ENCODE data around the gene ZNF280A.
"Not testable (repeated sequence)": the region's sequence is repeated elsewhere in the genome, so short reads cannot be mapped to it uniquely, and the experiment has no call there.

The ZNF280A gene

DNA sequence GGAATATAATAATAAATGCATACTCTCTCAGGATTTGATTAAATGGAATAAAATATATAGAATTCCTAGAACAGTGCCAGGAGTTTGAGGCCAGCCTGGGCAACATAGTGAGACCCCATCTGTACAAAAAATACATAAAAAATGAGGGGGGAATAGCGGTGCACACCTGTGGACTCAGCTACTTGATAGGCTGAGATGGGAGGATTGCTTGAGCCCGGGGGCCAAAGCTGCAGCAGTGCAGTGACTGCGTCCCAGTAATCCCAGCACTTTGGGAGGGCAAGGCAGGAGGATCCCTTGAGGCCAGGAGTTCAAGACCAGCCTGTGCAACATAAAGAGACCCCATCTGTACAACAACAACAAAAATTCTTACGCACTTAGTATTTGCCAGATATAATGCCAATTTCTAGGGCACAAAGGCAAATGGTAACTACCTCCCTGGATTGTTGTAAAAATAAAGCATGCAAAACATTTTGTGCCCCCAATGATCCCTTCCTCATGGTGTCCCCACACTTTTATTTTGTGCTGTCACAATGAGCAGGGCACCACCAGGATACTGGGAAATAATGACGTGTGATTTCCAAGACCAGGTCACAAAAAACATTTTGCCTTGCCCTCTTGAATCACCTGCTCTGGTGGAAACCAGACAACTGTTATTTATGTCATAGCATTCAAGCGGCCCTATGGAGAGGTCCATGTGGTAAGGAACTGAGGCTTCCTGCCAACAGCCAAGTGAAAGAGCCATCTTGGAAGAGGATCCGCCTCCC lies 18.3 kb upstream of the ZNF280A start:
- H3K27ac ChIP-seq: no peak overlapping the region
- no peak for TF ChIP-seq ZFX (IDR thresholded peaks at IDR 0.05; ENCODE audit: borderline replicate concordance)
- TF ChIP-seq, protein P1, sequence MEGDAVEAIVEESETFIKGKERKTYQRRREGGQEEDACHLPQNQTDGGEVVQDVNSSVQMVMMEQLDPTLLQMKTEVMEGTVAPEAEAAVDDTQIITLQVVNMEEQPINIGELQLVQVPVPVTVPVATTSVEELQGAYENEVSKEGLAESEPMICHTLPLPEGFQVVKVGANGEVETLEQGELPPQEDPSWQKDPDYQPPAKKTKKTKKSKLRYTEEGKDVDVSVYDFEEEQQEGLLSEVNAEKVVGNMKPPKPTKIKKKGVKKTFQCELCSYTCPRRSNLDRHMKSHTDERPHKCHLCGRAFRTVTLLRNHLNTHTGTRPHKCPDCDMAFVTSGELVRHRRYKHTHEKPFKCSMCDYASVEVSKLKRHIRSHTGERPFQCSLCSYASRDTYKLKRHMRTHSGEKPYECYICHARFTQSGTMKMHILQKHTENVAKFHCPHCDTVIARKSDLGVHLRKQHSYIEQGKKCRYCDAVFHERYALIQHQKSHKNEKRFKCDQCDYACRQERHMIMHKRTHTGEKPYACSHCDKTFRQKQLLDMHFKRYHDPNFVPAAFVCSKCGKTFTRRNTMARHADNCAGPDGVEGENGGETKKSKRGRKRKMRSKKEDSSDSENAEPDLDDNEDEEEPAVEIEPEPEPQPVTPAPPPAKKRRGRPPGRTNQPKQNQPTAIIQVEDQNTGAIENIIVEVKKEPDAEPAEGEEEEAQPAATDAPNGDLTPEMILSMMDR (IDR thresholded peaks at IDR 0.05): no peak

- H3K27ac ChIP-seq: no peak overlapping the region
- TF ChIP-seq, protein P1 (IDR thresholded peaks at IDR 0.05): no peak
- no peak for TF ChIP-seq ZFX (IDR thresholded peaks at IDR 0.05; ENCODE audit: borderline replicate concordance)
Observed at GRCh38 chr22:22536916-22537315, 16.8 kb upstream of the ZNF280A start.

DNA sequence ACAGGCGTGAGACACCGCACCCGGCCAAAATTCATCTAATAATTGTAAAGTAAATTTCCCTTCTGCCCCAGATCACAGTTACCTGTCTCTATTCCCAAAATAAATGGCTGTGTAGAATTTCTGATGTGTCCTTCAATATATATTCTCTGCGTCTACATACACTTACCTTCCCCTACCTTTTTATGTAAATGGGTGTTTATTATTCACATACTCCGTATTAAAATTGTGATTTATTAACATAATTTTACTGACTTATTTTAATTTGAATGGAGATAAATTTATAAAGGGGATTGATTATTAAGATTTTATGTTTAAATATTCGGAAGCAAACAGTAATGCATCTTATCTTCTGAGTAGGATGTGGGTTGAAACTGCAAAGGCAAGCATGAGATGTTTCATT lies 16.4 kb upstream of the ZNF280A start:
- no peak overlapping the region for H3K27ac ChIP-seq
- no peak for TF ChIP-seq ZFX (IDR thresholded peaks at IDR 0.05; ENCODE audit: borderline replicate concordance)
- TF ChIP-seq, protein P1 (IDR thresholded peaks at IDR 0.05): no peak

- H3K27ac ChIP-seq: no peak overlapping the region
- TF ChIP-seq, protein P1 (IDR thresholded peaks at IDR 0.05): no peak
- no peak for TF ChIP-seq ZFX (IDR thresholded peaks at IDR 0.05; ENCODE audit: borderline replicate concordance)
Observed at GRCh38 chr22:22535662-22536061, 15.6 kb upstream of the ZNF280A start.

GRCh38 chr22:22534604-22535415 lies 14.7 kb upstream of the ZNF280A start:
- no peak overlapping the region for H3K27ac ChIP-seq

DNA sequence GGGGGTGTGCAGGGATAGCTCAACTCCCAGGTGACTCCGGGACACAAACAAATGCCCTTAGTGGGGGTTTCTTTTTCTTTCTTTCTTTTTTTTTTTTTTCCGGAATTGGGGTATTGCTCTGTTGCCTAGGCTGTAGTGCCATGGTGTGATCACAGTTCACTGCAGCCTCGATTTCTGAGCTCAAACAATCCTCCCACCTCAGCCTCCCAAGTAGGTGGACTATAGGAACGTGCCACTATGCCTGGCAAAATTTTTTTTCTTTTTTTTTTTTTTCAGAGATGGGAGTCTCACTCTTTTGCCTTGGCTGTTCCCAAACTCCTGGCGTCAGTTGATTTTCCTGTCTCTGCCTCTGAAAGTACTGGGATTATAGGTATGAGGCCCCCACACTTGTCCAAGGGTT lies 13.8 kb upstream of the ZNF280A start:
- TF ChIP-seq, protein P1 (IDR thresholded peaks at IDR 0.05): no peak
- no peak for TF ChIP-seq ZFX (IDR thresholded peaks at IDR 0.05; ENCODE audit: borderline replicate concordance)
- no peak overlapping the region for H3K27ac ChIP-seq

More at GRCh38 chr22:22534604-22535415, 14.7 kb upstream of the ZNF280A start:
- no peak for TF ChIP-seq ZFX (IDR thresholded peaks at IDR 0.05; ENCODE audit: borderline replicate concordance)
- TF ChIP-seq, protein P1 (IDR thresholded peaks at IDR 0.05): no peak

DNA sequence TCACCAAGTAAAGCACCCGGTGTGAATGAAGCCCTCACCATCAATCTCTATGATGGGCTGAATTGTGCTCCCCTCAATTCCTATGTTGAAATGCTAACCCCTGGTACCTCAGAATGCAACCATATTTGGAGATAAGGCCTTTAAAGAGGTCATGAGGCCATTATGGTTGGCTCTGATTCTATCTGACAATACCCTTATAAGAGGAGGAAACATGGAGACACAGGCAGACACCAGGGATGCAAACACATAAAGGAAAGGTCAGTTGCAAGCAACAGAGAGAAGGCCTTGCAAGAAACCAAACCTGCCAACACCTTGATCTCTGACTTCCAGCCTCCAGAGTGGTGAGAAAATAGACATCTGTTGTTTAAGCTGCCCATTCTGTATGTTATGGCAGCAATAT lies 13.3 kb upstream of the ZNF280A start:
- no peak overlapping the region for H3K27ac ChIP-seq
- TF ChIP-seq ZFX (IDR thresholded peaks at IDR 0.05; ENCODE audit: borderline replicate concordance): no peak
- TF ChIP-seq, protein P1 (IDR thresholded peaks at IDR 0.05): no peak

- not testable (repeated sequence) for H3K27ac ChIP-seq
Observed at GRCh38 chr22:22532547-22533071, 12.5 kb upstream of the ZNF280A start.
